NCI-H1092 treated with DMSO at 0.1 percent for 48 hours (cell line): ENCODE data around the gene OTUB1.

ENCODE experiments used
- DNase-seq: peaks from one replicate; lab custom pipeline; 2025; lab: John Stamatoyannopoulos, UW

OTUB1 gene

GRCh38 chr11:64005691-64006090, 19.5 kb downstream of the OTUB1 start:
- DNase-seq = no peak

DNA sequence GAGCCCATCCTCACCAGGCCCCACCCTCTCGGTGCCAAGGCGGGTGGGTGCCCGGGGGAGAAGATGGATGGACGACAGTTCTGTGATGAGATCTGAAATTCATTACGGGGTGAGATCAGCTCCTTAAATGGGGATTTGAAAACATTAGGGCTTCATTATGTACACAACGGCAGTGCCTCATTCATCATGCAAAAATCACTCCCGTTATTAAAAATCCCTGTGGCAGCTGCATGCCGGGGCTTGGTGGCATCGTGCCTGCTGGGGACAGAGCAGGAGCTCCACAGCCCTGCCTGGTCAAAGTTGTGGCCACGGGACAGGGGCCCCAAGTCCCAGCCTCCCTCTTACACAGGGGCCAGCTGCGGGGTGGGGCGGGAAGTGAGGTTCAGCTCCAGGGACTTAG, 20.2 kb downstream of the OTUB1 start:
- DNase-seq = no peak

DNA sequence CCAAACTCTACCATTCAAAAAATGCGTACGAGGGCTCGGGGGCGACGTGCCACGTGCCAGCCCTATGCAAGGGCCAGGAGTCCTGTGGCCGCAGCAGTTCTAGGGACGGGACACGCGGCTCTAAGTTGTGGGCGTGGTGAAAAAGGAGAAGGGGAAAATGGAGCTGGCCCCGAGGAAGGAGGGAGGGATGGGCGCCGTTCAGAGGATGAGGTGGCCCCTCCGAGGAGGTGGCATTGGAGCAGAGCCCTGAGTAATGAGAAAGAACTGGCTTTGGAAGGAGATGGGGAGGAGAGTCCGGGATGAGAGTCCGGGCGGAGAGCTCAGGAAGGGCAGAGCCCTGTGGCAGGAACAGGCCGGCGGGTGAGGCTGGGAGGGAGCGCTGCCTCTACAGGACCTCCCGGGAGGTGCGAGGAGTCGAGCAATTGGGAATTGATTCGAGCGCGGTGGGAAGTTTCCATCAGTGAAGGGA, 21.0 kb downstream of the OTUB1 start:
- DNase-seq = no peak

DNA sequence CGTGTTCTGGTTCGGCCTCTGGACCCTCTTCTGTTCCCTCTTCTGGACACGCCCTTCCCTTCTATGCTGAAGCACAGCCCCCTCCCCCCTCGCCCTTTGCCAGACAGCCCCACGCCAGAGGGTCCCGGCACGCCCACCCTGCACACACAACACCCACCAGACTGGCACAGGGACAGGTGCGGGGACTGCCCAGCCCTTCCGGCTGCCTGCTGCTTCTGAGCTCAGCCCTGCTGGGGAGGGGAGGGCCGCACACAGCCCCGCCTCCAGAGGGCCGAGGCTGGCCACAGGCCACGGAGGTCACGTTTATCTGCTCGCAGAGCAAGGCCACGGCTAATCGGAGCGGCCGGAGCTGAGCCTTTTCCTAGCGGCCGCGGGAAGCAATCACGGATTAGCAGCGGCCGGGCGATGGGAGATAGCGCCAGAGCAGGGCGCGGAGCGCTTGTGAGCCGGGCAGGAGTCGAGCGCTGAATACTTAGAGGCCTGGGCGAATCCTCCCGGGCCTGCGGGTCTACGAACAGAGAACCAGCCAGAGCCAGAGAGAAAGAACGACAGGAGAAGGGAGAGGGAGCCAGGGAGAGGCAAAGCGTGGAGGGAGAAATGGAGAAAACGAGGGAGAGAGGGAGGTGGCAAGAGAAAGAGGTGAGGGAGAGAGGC, 21.5 kb downstream of the OTUB1 start:
- peak; percentile 19 for DNase-seq

GRCh38 chr11:64008283-64008913, 22.2 kb downstream of the OTUB1 start:
- no peak for DNase-seq

DNA sequence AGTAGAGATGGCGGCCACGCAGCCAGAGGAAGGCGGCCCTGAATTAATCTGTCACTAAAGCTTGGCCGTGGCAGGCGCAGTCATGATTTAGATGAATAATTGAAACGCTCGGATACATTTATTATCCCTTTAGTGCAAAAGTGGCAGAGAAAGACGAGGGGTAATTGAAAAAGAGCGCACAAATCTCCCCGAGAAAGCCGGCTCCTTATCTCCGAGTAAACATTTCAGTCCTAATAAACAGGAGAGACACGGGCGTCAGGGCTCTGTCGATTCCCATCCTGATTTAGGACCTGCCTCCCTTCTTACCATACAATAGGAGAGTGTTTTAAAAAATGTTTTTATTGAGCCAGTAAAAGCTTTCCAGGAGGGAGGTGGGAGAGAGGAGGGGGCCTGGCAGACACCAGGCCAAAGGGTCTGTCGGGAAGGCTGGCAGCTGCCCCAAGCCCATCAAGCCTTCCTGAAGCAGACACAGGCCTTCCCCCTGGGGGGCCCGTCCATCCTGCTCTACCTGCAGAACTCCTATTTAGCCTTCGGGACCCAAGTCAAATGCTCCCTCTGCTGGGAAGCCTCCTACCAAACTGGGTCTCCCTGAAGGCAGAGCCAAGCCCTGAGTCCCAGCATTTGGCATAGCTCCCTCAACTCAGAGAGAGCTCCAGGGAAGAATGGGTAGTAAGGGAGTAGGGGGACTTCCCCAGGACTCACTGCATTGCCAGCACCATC, 22.8 kb downstream of the OTUB1 start:
- DNase-seq = no peak

DNA sequence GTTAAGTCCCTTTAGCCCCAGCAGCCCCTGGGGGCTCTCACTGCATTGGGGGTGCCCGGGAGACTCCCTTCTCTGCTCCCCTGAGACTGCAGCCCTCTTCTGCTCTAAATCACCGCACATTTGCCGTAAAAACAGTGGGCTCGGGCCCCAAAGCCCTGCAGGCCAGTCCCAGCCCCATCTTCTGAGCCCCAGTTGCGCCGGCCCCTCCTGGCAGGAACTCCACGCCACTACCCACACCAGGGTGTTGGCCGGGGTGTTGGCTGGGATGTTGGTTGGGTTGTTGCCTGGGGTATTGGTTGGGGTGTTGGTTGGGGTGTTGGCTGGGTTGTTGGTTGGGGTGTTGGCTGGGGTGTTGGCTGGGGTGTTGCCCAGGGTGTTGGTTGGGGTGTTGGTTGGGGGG, 23.5 kb downstream of the OTUB1 start:
- DNase-seq = no peak

DNA sequence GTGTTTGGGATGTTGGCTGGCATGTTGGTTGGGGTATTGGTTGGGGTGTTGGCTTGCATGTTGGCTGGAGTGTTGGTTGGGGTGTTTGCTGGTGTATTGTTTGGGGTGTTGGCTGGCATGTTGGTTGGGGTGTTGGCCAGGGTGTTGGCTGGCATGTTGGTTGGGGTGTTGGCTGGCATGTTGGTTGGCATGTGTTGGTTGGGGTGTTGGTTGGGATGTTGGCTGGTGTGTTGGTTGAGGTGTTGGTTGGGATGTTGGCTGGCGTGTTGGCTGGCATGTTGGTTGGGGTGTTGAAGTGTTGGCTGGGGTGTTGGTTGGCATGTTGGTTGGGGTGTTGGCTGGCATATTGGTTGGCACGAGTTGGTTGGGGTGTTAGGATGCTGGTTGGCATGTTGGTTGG, 24.5 kb downstream of the OTUB1 start:
- DNase-seq = no peak

DNA sequence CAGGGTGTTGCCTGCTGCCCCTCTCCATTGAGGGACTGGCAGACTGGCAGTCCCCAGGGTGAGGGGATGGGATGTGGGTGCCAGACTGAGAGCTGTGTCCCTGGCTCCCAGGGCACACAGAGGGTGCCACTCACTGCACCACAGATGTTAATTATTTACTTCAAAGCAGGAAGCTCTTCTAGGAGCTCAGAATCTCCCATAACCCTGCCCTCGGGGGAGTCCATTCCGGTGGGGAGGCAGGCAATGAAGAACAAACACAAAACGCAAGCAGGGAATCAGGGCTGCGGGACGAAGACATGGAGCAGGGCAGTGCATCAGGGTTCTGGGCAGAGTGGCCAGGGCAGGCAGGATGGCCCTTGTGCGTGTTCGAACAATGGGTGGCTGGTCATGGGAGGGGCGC, 25.1 kb downstream of the OTUB1 start:
- no peak for DNase-seq

GRCh38 chr11:64013141-64013896, 27.1 kb downstream of the OTUB1 start:
- no peak for DNase-seq

DNA sequence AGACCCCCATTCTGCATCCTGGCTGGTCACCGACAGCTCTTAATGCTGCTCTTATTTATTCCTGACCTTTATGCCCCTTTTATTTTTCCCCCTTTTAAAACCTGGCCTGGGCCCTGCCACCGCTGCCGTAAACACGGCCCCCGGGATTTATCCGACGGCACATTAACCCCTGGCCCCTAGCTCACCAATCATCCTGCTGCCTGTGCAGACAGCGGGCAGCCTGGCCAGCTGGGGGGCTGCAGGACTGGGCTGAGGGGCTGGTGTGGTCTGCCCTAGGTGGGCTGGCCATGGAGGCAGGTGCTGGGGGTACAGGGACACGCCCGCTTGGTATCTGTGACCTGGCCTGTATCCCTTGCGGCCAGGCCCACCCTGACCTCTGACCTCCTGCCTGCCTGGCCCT, 28.1 kb downstream of the OTUB1 start:
- DNase-seq = no peak

- DNase-seq = no peak
Observed at GRCh38 chr11:64015510-64015909, 29.3 kb downstream of the OTUB1 start.

- no peak for DNase-seq
Observed at GRCh38 chr11:64015935-64016845, 30.0 kb downstream of the OTUB1 start.

DNA sequence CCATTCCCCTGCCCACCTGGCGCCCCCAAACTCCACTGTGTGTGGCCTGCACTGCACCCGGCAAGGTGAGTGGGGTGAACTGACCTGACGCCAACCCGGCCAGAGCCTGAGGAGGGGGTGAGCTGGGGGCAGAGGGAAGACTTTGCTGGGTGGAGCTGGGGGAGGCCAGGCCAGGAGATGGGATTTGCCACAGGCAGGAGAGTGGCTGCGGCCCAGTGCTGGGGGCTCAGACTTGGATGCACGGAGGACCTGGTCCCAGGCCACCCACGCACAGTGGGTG, 31.6 kb downstream of the OTUB1 start:
- no peak for DNase-seq

DNA sequence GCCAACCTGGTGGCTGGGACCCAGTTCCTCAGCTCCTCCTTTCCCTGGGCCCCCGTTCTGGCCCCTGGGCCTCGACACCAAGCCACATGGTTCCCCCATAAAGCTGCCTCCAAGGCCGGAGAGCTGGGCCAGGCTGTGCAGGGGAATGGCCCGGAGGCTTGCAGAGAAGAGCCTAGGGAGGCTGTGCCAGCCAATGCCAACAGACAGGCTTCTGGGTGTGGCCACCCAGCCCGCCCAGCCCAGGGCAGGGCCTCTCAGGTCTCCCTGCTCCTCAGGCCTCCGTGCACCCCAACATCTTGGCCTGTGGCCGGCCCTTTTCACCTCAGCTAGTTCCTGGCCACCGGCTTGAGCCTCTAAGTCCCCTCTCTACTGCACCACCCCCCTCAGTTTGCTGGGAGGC, 32.1 kb downstream of the OTUB1 start:
- no peak for DNase-seq

GRCh38 chr11:64019106-64020037, 33.1 kb downstream of the OTUB1 start:
- DNase-seq = peak; percentile 41

- no peak for DNase-seq
Observed at GRCh38 chr11:64020976-64021756, 34.9 kb downstream of the OTUB1 start.

- DNase-seq = no peak
Observed at GRCh38 chr11:64021757-64022093, 35.5 kb downstream of the OTUB1 start.

GRCh38 chr11:64022125-64022784, 36.0 kb downstream of the OTUB1 start:
- DNase-seq = no peak
